IMR-90 (cell line): ENCODE results near the gene SEC23IP.

Experiments
- MAZ ChIP-seq: IDR thresholded peaks from 2 replicates; pipeline ENCODE4 v1.6.1; 2012; ENCODE audit warnings: low read depth, mild to moderate bottlenecking, low read length, improper control_type of control experiment, moderate library complexity, borderline replicate concordance
- MXI1 ChIP-seq: IDR thresholded peaks from 2 replicates; pipeline ENCODE4 v1.6.1; 2012; ENCODE audit warnings: low read depth, mild to moderate bottlenecking, low read length, moderate library complexity, borderline replicate concordance
- POLR2A ChIP-seq: IDR thresholded peaks from 2 replicates; pipeline ENCODE4 v1.6.1; 2012; ENCODE audit warnings: mild to moderate bottlenecking, low read depth, low read length
- TF ChIP-seq, protein P1 (sequence below): conservative IDR thresholded peaks from 2 replicates; pipeline ENCODE4 v1.5.1; 2012; ENCODE audit warnings: mild to moderate bottlenecking, low read depth, low read length, improper control_type of control experiment
- TF ChIP-seq, protein P2 (sequence below): fragments of 150-350 bp; IDR thresholded peaks from 2 replicates; pipeline ENCODE4 v1.6.1; 2016; ENCODE audit warnings: low read depth, mild to moderate bottlenecking, low read length, moderate library complexity, borderline replicate concordance
- TF ChIP-seq, protein P3 (sequence below): fragments of 150-350 bp; IDR thresholded peaks from 2 replicates; pipeline ENCODE4 v1.6.1; 2017; ENCODE audit warnings: mild to moderate bottlenecking, antibody characterized with exemption, low read length, low read depth

DNA sequence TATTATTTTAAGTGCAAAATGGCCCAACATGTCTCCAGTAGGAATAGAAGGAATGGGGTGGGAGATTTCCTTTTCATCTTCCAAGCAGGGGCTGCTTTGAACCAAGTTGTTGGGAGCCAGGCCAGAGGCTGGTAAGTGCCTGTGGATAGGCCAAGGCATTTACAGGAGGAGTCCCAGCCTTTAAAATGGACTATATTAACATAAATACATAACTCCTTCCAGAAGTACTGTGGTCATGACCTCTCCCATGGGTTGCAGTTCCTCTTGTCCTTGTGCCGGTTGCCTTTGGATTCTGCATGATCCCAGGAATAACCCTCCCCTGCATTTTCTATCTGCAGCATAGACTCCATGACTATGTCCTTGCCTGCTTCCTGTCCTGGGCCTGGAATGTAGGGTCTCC lies 95.8 kb downstream of the SEC23IP start:
- TF ChIP-seq, protein P1, sequence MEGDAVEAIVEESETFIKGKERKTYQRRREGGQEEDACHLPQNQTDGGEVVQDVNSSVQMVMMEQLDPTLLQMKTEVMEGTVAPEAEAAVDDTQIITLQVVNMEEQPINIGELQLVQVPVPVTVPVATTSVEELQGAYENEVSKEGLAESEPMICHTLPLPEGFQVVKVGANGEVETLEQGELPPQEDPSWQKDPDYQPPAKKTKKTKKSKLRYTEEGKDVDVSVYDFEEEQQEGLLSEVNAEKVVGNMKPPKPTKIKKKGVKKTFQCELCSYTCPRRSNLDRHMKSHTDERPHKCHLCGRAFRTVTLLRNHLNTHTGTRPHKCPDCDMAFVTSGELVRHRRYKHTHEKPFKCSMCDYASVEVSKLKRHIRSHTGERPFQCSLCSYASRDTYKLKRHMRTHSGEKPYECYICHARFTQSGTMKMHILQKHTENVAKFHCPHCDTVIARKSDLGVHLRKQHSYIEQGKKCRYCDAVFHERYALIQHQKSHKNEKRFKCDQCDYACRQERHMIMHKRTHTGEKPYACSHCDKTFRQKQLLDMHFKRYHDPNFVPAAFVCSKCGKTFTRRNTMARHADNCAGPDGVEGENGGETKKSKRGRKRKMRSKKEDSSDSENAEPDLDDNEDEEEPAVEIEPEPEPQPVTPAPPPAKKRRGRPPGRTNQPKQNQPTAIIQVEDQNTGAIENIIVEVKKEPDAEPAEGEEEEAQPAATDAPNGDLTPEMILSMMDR: no peak
- TF ChIP-seq POLR2A: no peak
- TF ChIP-seq MXI1: no peak
- TF ChIP-seq MAZ: no peak
- TF ChIP-seq, protein P2, sequence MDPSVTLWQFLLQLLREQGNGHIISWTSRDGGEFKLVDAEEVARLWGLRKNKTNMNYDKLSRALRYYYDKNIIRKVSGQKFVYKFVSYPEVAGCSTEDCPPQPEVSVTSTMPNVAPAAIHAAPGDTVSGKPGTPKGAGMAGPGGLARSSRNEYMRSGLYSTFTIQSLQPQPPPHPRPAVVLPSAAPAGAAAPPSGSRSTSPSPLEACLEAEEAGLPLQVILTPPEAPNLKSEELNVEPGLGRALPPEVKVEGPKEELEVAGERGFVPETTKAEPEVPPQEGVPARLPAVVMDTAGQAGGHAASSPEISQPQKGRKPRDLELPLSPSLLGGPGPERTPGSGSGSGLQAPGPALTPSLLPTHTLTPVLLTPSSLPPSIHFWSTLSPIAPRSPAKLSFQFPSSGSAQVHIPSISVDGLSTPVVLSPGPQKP: no peak
- TF ChIP-seq, protein P3, sequence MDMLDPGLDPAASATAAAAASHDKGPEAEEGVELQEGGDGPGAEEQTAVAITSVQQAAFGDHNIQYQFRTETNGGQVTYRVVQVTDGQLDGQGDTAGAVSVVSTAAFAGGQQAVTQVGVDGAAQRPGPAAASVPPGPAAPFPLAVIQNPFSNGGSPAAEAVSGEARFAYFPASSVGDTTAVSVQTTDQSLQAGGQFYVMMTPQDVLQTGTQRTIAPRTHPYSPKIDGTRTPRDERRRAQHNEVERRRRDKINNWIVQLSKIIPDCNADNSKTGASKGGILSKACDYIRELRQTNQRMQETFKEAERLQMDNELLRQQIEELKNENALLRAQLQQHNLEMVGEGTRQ: no peak
